ENCODE measurements around the gene ZCCHC10.

DNA sequence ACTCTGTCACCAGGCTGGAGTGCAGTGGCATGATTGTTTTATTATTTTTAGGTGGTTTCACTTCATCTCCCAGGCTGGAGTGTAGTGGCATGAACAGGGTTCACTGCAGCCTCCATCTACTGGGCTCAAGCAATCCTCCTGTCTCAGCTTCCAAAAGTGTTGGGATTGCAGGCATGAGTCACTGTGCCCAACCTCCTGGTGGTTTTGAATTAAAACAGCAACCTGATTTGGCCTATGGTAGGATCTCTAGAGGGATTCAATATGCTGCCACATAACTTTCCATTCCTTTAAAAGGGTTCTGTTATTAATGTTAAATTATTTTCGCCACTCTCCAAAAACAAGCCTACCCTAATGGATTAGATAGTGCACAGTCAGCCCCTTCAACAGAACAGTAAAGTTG is 15.6 kb upstream of the ZCCHC10 start:
- TF ChIP-seq, protein P1, sequence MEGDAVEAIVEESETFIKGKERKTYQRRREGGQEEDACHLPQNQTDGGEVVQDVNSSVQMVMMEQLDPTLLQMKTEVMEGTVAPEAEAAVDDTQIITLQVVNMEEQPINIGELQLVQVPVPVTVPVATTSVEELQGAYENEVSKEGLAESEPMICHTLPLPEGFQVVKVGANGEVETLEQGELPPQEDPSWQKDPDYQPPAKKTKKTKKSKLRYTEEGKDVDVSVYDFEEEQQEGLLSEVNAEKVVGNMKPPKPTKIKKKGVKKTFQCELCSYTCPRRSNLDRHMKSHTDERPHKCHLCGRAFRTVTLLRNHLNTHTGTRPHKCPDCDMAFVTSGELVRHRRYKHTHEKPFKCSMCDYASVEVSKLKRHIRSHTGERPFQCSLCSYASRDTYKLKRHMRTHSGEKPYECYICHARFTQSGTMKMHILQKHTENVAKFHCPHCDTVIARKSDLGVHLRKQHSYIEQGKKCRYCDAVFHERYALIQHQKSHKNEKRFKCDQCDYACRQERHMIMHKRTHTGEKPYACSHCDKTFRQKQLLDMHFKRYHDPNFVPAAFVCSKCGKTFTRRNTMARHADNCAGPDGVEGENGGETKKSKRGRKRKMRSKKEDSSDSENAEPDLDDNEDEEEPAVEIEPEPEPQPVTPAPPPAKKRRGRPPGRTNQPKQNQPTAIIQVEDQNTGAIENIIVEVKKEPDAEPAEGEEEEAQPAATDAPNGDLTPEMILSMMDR (conservative IDR thresholded peaks at IDR 0.05): no peak
- TF ChIP-seq ZFX (IDR thresholded peaks at IDR 0.05): no peak

Data from C4-2B (cell line).